HepG2 (cell line): ENCODE results near the gene DALRD3. TPM values are rescaled to one million over a fixed set of nuclear protein-coding genes. Genes with fewer than 3 reads are reported as not detected.

Experiments used
- AGO2 ChIP-seq: fragments of 200-400 bp; formaldehyde crosslinking; optimal IDR thresholded peaks from 2 replicates; pipeline ENCODE3; 2017; ENCODE audit warnings: mild to moderate bottlenecking, low read depth, low read length, moderate library complexity
- BRF2 ChIP-seq: sonication (generic); formaldehyde crosslinking; IDR thresholded peaks from 2 replicates; pipeline ENCODE4 v1.8.1; 2022; ENCODE audit warnings: mild to moderate bottlenecking, missing genetic modification reagents
- ELF4 ChIP-seq: sonication (generic); formaldehyde crosslinking; IDR thresholded peaks from 2 replicates; pipeline ENCODE4 v1.5.0; 2020; ENCODE audit warnings: missing genetic modification reagents, mild to moderate bottlenecking, moderate library complexity, borderline replicate concordance
- HES4 ChIP-seq: sonication (generic); formaldehyde crosslinking; IDR thresholded peaks from 2 replicates; pipeline ENCODE4 v1.9.0; 2021; ENCODE audit warnings: mild to moderate bottlenecking, missing genetic modification reagents, borderline replicate concordance
- KLF13 ChIP-seq: sonication (generic); formaldehyde crosslinking; IDR thresholded peaks from 2 replicates; pipeline ENCODE4 v1.4.0; 2020; ENCODE audit warnings: mild to moderate bottlenecking, missing genetic modification reagents
- KLF15 ChIP-seq: sonication (generic); formaldehyde crosslinking; IDR thresholded peaks from 2 replicates; pipeline ENCODE4 v1.8.1; 2023; ENCODE audit warnings: borderline replicate concordance, mild to moderate bottlenecking, inconsistent platforms, missing genetic modification reagents, mixed read lengths
- NR2F6 ChIP-seq, 2 experiments: IDR thresholded peaks; 2 replicates each; pipeline ENCODE4 v1.6.1; 2016; ENCODE audit warnings: antibody characterized with exemption in 1 of 2, mild to moderate bottlenecking in 1 of 2
- PAXIP1 ChIP-seq: sonication (generic); formaldehyde crosslinking; conservative IDR thresholded peaks from 2 replicates; pipeline ENCODE4 v1.4.0; 2020; ENCODE audit warnings: mild to moderate bottlenecking, missing genetic modification reagents, moderate library complexity
- PRDM4 ChIP-seq: sonication (generic); formaldehyde crosslinking; IDR thresholded peaks from 2 replicates; pipeline ENCODE4 v1.9.0; 2021; ENCODE audit warnings: missing genetic modification reagents, borderline replicate concordance
- RARG ChIP-seq: sonication (generic); formaldehyde crosslinking; IDR thresholded peaks from 2 replicates; pipeline ENCODE4 v1.4.0; 2020; ENCODE audit warnings: low read depth, mild to moderate bottlenecking, missing genetic modification reagents
- SIN3A ChIP-seq: IDR thresholded peaks from 2 replicates; pipeline ENCODE4 v1.6.1; 2011; ENCODE audit warnings: low read depth, mild to moderate bottlenecking, control low read depth, low read length, borderline replicate concordance
- TBL1XR1 ChIP-seq: fragments of 150-350 bp; IDR thresholded peaks from 2 replicates; pipeline ENCODE4 v1.6.1; 2014; ENCODE audit warnings: borderline replicate concordance, low read length; ENCODE audit not compliant: partially characterized antibody
- ZNF282 ChIP-seq: fragments of 450-650 bp; IDR thresholded peaks from 2 replicates; pipeline ENCODE4 v1.6.1; 2018; ENCODE audit not compliant: partially characterized antibody
- ZNF570 ChIP-seq: sonication (generic); formaldehyde crosslinking; IDR thresholded peaks from 2 replicates; pipeline ENCODE4 v1.4.0; 2020; ENCODE audit warnings: mild to moderate bottlenecking, missing genetic modification reagents, borderline replicate concordance
- ZNF598 ChIP-seq: sonication (generic); formaldehyde crosslinking; IDR thresholded peaks from 2 replicates; pipeline ENCODE4 v1.5.1; 2020; ENCODE audit warnings: mild to moderate bottlenecking, missing genetic modification reagents, borderline replicate concordance
- ZNF746 ChIP-seq: sonication (generic); formaldehyde crosslinking; IDR thresholded peaks from 2 replicates; pipeline ENCODE4 v1.8.0; 2022; ENCODE audit warnings: mild to moderate bottlenecking, missing genetic modification reagents
- ZNF761 ChIP-seq: sonication (generic); formaldehyde crosslinking; conservative IDR thresholded peaks from 2 replicates; pipeline ENCODE4 v1.4.0; 2020; ENCODE audit warnings: mild to moderate bottlenecking, missing genetic modification reagents
- ZNF775 ChIP-seq: sonication (generic); formaldehyde crosslinking; IDR thresholded peaks from 2 replicates; pipeline ENCODE4 v1.4.0; 2020; ENCODE audit warnings: missing genetic modification reagents, mild to moderate bottlenecking, moderate library complexity, borderline replicate concordance
- ZNF816 ChIP-seq: sonication (generic); formaldehyde crosslinking; IDR thresholded peaks from 2 replicates; pipeline ENCODE4 v1.8.0; 2022; ENCODE audit warnings: missing genetic modification reagents, mild to moderate bottlenecking, borderline replicate concordance
- polyA plus RNA-seq, 8 experiments: library from polyadenylated mRNA; depleted of rRNA in 3 of 8; stranded (reverse) in 7 of 8; unstranded in 1 of 8; fragments of >200 nt; fragmentation: Illumina TruSeq in 4 of 8; extraction: Trizol in 4 of 8; gene quantifications; 2 replicates each; pipeline versions ENCODE4 v1.2.1 to v1.2.3, GENCODE V29; 2011 to 2016; ENCODE audit warnings: low read depth in 4 of 8, missing spikeins in 1 of 8, mixed read lengths in 1 of 8; ENCODE audit not compliant: insufficient read depth in 1 of 8
- total RNA-seq, 5 experiments: library from RNA; depleted of rRNA; stranded (reverse); fragments of >200 nt; fragmentation: Illumina TruSeq; extraction: Trizol; gene quantifications; 2 replicates each; pipeline ENCODE4 v1.2.3, GENCODE V29; 2016; ENCODE audit warnings: low read depth in 1 of 5

Gene DALRD3
- total and polyA plus RNA-seq, 2 of the 13 experiments (the other 11 are each of a cell fraction or from before 2014, with no cell fraction given): 19.9 to 36.5 TPM

- TF ChIP-seq AGO2 (peak; percentile 99), HES4 (CRISPR knock-in tag) (no peak), ELF4 (CRISPR knock-in tag) (0 out of 2 replicates have a peak, but pooled peaks have one; percentile 75), ZNF761 (CRISPR knock-in tag) (peak; percentile 81; the same call in 1 of the 2 replicates), SIN3A (peak; percentile 80; the same call in 1 of the 2 replicates), ZNF570 (CRISPR knock-in tag) (no peak), ZNF775 (CRISPR knock-in tag) (0 out of 2 replicates have a peak, but pooled peaks have one; percentile 55), ZNF598 (no peak; the same call in 1 of the 2 replicates), ZNF746 (no peak), NR2F6 (IDR thresholded peaks at IDR 0.05) (no peak), NR2F6 (CRISPR knock-in tag; IDR thresholded peaks at IDR 0.05) (peak; percentile 41; the same call in 1 of the 2 replicates), BRF2 (CRISPR knock-in tag) (peak; percentile 65; the same call in 1 of the 2 replicates), KLF13 (CRISPR knock-in tag) (peak; percentile 39; the same call in 1 of the 2 replicates), PRDM4 (CRISPR knock-in tag) (no peak), PAXIP1 (CRISPR knock-in tag) (no peak; the same call in 1 of the 2 replicates), ZNF816 (CRISPR knock-in tag) (no peak), RARG (no peak), ZNF282 (no peak), KLF15 (CRISPR knock-in tag) (no peak), TBL1XR1 (no peak)
These were observed at the start of gene DALRD3 (continued) for GRCh38 chr3:49017971-49018706.
